Measurements from ENCODE around the gene SLC37A1.

- TF ChIP-seq CTCF (IDR thresholded peaks at IDR 0.05) (no peak), POLR2A (IDR thresholded peaks at IDR 0.05) (no peak)
These were observed 49.2 kb downstream of the SLC37A1 start for GRCh38 chr21:42562816-42563215.
